Stimulated activated CD8-positive, alpha-beta memory T cell treated with anti-CD3 and anti-CD28 coated beads, Interleukin-4, amount 100 ng/mL, for 48 hours (primary cell): ENCODE data around the gene PKP2.

Experiments
- DNase-seq: peaks from one replicate; pipeline ENCODE4 v3.0.0-alpha.2; 2020

PKP2 gene

GRCh38 chr12:32896432-32897280 lies at the start of gene PKP2:
Gene PKP2 (minus strand): TSS chr12:32896777. CDS start chr12:32896731, 46 bp downstream.
- peak; percentile 30 for DNase-seq

DNA sequence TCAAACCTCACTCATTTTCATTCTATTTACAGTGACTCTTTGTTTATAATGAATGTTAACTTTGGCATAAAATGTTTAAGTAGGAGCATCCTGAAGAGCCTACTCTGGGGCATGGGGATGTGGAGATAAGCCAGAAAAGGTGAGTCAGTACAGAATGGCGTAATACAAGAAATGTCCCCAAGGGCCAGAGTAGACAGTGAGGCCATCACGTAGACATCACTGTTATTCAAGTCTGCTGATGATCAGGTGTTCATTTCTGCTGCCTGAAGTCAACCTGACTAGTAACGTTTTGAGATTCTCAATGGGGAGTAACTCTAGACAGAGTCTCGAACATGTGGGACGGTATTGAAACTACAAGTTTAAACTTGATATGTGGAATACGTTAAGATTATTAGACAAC lies 47.6 kb upstream of the PKP2 start:
- no peak for DNase-seq

- DNase-seq, result no peak
Observed at GRCh38 chr12:32939801-32940200, 43.2 kb upstream of the PKP2 start.

- DNase-seq, result no peak
Observed at GRCh38 chr12:32926963-32927362, 30.4 kb upstream of the PKP2 start.

- DNase-seq, result no peak
Observed at GRCh38 chr12:32926356-32926755, 29.8 kb upstream of the PKP2 start.

- no peak for DNase-seq
Observed at GRCh38 chr12:32922546-32923297, 26.1 kb upstream of the PKP2 start.

DNA sequence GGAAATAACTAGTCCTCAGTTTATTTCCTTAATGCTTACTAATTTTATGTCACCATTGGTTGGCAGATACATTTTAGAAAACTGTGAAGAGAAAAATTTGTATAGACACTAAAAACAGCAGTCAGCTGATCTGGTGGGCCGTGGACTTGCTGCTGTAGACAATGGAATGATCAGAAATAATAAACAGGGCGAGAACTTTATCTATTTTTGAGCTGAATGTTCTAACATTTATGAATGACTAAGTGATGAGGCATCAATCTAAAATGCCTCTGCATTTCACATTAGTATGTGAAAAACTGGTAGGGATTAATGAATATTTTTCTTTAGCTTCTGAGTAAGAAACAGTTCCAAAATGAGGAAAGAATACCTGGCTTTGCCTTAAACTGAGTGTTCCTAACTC lies 24.8 kb upstream of the PKP2 start:
- no peak for DNase-seq

- no peak for DNase-seq
Observed at GRCh38 chr12:32920506-32921085, 24.0 kb upstream of the PKP2 start.

- no peak for DNase-seq
Observed at GRCh38 chr12:32918890-32919801, 22.6 kb upstream of the PKP2 start.

GRCh38 chr12:32917094-32917611 lies 20.6 kb upstream of the PKP2 start:
- DNase-seq, result no peak

GRCh38 chr12:32907898-32908476 lies 11.4 kb upstream of the PKP2 start:
- DNase-seq, result no peak

DNA sequence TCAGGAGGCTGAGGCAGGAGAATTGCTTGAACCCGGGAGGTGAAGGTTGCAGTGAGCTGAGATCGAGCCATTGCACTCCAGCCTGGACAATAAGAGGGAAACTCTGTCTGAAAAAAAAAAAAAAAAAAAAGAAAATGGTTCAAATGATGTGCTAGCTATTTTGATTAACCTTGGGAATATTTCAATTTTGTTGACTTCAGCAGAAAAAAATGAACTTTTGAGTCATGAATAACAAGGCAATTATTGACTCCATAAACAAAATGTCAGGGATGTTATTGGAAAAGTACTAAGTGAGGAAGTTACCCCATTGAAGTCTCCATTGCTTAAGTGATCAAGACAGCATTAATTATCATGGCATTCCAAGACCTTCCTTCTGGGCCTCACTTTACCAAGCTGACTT lies 10.6 kb upstream of the PKP2 start:
- no peak for DNase-seq

DNA sequence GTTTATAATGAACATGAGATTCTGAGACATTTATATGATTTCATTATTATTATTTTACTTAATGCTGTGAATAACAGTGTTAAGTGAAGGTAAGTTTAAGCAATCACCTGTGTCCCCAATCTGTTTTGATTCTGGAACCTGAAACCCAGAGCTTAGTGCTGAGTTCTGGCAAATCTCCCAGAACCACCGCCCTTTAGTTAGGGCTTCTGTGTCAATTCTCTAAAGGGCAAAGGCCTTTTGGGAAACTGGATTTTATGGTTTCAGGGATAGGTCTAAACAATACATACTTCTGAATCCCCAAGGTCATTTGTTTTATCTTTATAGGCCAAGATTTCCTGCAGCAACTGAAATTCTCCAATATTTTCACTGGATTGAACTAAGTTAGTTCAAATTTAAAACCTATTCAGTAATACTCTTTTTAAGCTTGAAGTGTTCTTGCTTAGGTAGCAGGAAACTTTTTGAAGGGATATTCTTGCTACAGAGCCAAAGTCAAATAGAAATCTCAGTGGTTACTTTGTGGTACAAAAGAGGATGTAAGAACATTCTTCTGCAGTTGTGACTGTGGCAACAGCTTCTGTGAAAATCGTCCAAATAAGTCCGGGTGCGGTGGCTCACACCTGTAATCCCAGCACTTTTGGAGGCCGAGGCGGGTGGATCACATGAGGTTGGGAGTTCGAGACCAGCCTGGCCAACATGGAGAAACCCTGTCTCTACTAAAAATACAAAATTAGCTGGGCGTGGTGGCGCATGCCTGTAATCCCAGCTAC lies 10.0 kb upstream of the PKP2 start:
- DNase-seq, result no peak

- DNase-seq, result no peak
Observed at GRCh38 chr12:32903763-32904162, 7.2 kb upstream of the PKP2 start.

DNA sequence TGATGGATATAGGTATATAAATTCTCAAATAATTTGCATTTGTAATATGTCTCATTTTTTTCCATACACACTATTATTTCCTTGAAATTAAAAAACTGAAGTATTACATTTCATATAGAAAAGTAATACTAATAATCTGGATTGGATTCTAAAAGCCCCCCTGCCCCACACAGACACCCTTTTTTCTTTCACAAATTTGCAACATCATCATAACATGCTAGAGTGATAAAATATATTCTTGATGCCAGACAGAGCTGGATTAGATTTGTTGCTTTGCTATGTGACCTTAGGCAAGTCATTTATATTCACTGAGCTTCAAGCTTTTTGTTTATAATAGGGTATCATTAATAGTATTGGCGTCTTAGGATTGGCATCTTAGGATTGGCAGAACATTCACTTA lies 6.7 kb upstream of the PKP2 start:
- DNase-seq, result no peak

- no peak for DNase-seq
Observed at GRCh38 chr12:32902287-32902997, 5.9 kb upstream of the PKP2 start.

DNA sequence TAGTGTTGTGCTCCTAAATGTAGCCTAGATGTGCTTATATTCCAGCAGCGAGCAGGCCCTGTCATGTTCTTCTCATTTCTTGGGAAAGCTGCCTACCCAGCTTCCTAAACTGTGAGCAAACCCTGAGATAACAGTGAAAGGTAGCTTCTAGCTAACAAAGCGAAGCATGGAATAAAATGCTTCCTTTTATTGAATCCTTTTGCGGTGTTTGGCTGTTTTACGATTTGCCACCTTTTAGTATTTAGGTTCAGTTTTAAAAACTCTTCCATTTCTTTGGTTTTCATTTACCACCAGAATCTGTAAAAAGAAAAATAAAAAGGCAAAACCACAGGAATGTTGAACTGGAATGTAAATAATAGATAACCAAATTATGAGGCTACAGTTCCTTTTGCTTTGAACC lies 5.0 kb upstream of the PKP2 start:
- DNase-seq, result no peak

DNA sequence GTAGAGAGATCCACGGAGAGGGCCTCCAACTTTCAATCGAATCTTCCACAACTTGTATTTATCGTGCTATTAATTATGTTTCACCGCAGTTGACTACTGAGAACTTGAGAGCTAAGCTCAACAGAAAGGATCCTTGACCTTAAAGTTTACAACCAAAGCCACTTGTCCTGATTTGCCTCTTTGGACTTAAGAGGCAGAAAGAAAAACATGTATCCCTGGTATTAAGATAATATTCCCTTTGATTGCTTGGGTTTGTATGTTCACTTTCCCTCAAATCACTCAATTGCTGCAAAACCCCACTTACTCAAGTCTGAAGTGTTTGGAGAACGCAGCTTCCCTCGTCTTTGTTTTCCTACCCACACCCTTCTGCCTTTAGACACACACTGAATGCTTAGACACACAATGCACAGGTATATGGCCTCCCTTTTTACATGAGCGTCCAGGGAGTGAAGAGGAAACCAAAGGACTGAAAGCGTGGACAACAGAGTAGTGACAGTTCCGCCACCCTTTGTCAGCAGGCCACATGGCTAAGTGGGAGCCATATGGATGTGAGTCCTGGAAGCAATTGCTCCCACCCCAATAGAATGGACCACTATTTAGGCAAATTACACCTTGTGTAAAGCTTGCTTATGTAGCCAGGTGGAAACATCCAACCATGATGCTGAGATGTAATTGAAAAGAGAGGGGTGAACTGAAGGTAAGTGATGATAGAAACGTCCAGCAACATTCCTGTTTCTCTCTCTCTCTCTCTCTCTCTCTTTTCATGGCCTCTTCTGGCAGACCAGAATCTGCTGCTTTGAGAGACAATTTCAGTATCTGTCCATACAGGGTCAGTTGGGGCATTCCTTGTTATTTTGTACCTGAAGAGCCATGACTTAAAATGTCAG lies 1.4 kb upstream of the PKP2 start:
- DNase-seq, result no peak

- DNase-seq, result no peak
Observed at GRCh38 chr12:32897281-32897610, 669 bp upstream of the PKP2 start.
